OCI-LY7 (cell line): ENCODE data around the gene IRF2BP2. TPM values are rescaled to one million over a fixed set of nuclear protein-coding genes. Genes with fewer than 3 reads are reported as not detected.

Experiments used
- BruUV-seq: library from RNA; stranded (reverse); fragments of 400-500 nt; replicated peaks from 2 replicates; lab custom pipeline; 2021; lab: Mats Ljungman, UMichigan
- CTCF ChIA-PET: fragments of 300-600 bp; sonication (Branson Sonifier 250); formaldehyde crosslinking; loops from one replicate; lab custom pipeline; 2022; ENCODE audit warnings: antibody characterized with exemption; ENCODE audit not compliant: unreplicated experiment; lab: Charles Lee
- POLR2A ChIA-PET: fragments of 300-600 bp; sonication (Branson Sonifier 250); formaldehyde crosslinking; loops from one replicate; lab custom pipeline; 2022; ENCODE audit warnings: antibody characterized with exemption; lab: Charles Lee
- DNase-seq: peaks from one replicate; pipeline ENCODE4 v3.0.0-alpha.2; 2015; ENCODE audit warnings: low spot score
- H2AFZ ChIP-seq: fragments of 200-600 bp; sonication (generic), shearing (Covaris generic); 2 replicates; pipeline ENCODE4 v1.6.1; 2014; ENCODE audit warnings: mild to moderate bottlenecking, antibody characterized with exemption, low read length, moderate library complexity
- H3K27ac ChIP-seq: fragments of 200-600 bp; sonication (generic); 2 replicates; pipeline ENCODE4 v1.5.1; 2014; ENCODE audit warnings: mixed run types, low read depth, mild to moderate bottlenecking, moderate library complexity, low read length, inconsistent platforms; ENCODE audit not compliant: poor library complexity, severe bottlenecking
- H3K36me3 ChIP-seq: fragments of 200-600 bp; sonication (generic); 2 replicates; pipeline ENCODE4 v1.6.1; 2014; ENCODE audit warnings: mild to moderate bottlenecking, antibody characterized with exemption, low read length, moderate library complexity, mixed read lengths; ENCODE audit not compliant: insufficient read depth
- H3K4me1 ChIP-seq: fragments of 200-600 bp; sonication (generic); 2 replicates; pipeline ENCODE4 v1.5.1; 2014; ENCODE audit warnings: mild to moderate bottlenecking, low read length; ENCODE audit not compliant: insufficient read depth, poor library complexity, severe bottlenecking
- H3K4me2 ChIP-seq: fragments of 200-600 bp; sonication (generic); 2 replicates; pipeline ENCODE4 v1.6.1; 2014; ENCODE audit warnings: mild to moderate bottlenecking, low read length
- H3K4me3 ChIP-seq: fragments of 200-600 bp; sonication (generic); 2 replicates; pipeline ENCODE4 v1.5.1; 2014; ENCODE audit warnings: mild to moderate bottlenecking, low read depth, low read length; ENCODE audit not compliant: poor library complexity, severe bottlenecking
- H3K79me2 ChIP-seq: fragments of 200-600 bp; sonication (generic); 2 replicates; pipeline ENCODE4 v1.6.1; 2016; ENCODE audit warnings: low read depth, mild to moderate bottlenecking, low read length, moderate library complexity, mixed read lengths; ENCODE audit not compliant: insufficient read depth
- H3K9me2 ChIP-seq: fragments of 200-600 bp; sonication (generic); 2 replicates; pipeline ENCODE4 v1.6.1; 2016; ENCODE audit warnings: mild to moderate bottlenecking, low read length, mixed read lengths; ENCODE audit not compliant: insufficient read depth
- H3K9me3 ChIP-seq: fragments of 200-600 bp; sonication (generic); 2 replicates; pipeline ENCODE4 v1.6.1; 2014; ENCODE audit warnings: mild to moderate bottlenecking, mixed run types, low read length, mixed read lengths
- H4K20me1 ChIP-seq: fragments of 200-600 bp; sonication (generic); 2 replicates; pipeline ENCODE4 v1.6.1; 2014; ENCODE audit warnings: mild to moderate bottlenecking, antibody characterized with exemption, low read length, moderate library complexity, mixed read lengths; ENCODE audit not compliant: insufficient read depth
- CTCF ChIP-seq: fragments of 200-600 bp; sonication (generic); conservative IDR thresholded peaks from 2 replicates; pipeline ENCODE4 v1.5.1; 2014; ENCODE audit warnings: mild to moderate bottlenecking, antibody characterized with exemption, low read length, moderate library complexity, mixed read lengths
- EZH2phosphoT487 ChIP-seq: fragments of 200-600 bp; sonication (generic); IDR thresholded peaks from 2 replicates; pipeline ENCODE4 v1.6.1; 2018; ENCODE audit warnings: low read depth, borderline replicate concordance, mild to moderate bottlenecking, mixed run types, antibody characterized with exemption, low read length, moderate library complexity, mixed read lengths
- intact Hi-C: fragments of 100-400 bp; cut with micrococcal nuclease; formaldehyde crosslinking; loops from one replicate; pipeline ENCODE4 v1.10.0; 2022; ENCODE audit not compliant: unreplicated experiment
- total RNA-seq, 2 experiments: library from RNA; depleted of rRNA in 1 of 2; stranded (reverse); fragments of >200 nt in 1 of 2; shearing (Covaris generic) in 1 of 2; gene quantifications; 2 replicates each; pipeline ENCODE4 v1.2.3, GENCODE V29; 2014 to 2022

Gene IRF2BP2
- total RNA-seq, 2 experiments from 2014 or later: 40.6 to 65.9 TPM

- ChIA-PET POLR2A (no interaction called here), CTCF (interaction anchor here (0.6 kb wide), 1 partner anchor 10 kb away, joined by 3 read pairs; no protein-coding TSS in a partner anchor)
- no TSS peak for BruUV-seq
- Histone ChIP-seq H2AFZ (no peak overlapping the region), H4K20me1 (no peaks in the 10 kb centered on the region), H3K4me1 (no peaks in the 10 kb centered on the region), H3K4me2 (no peak overlapping the region), H3K9me2 (no peaks in the 10 kb centered on the region), H3K27ac (no peak overlapping the region), H3K4me3 (no peak overlapping the region), H3K9me3 (no peaks in the 10 kb centered on the region), H3K79me2 (no peaks in the 10 kb centered on the region), H3K36me3 (no peaks in the 10 kb centered on the region)
- intact Hi-C loops: no loop called here
- DNase-seq: no peak
- TF ChIP-seq CTCF: no peak
- TF ChIP-seq EZH2phosphoT487: no peak
These were observed 38.3 kb downstream of the IRF2BP2 start for GRCh38 chr1:234571702-234572101.

GRCh38 chr1:234570329-234571120, 39.5 kb downstream of the IRF2BP2 start:
- ChIA-PET CTCF (interaction anchor here (0.6 kb wide), 1 partner anchor 41 kb away, joined by 3 read pairs; no protein-coding TSS in a partner anchor), POLR2A (no interaction called here)
- Histone ChIP-seq H4K20me1 (no peaks in the 10 kb centered on the region), H3K79me2 (no peaks in the 10 kb centered on the region), H3K9me3 (no peaks in the 10 kb centered on the region), H3K9me2 (no peaks in the 10 kb centered on the region), H2AFZ (no peak overlapping the region), H3K4me2 (no peak overlapping the region), H3K4me1 (no peaks in the 10 kb centered on the region), H3K4me3 (no peak overlapping the region), H3K27ac (no peak overlapping the region), H3K36me3 (no peaks in the 10 kb centered on the region)
- no peak for DNase-seq
- intact Hi-C loops: no loop called here
- TF ChIP-seq EZH2phosphoT487 (no peak), CTCF (no peak)
- BruUV-seq: no TSS peak

GRCh38 chr1:234568345-234568744, 41.6 kb downstream of the IRF2BP2 start:
- H3K27ac ChIP-seq: no peak overlapping the region
- intact Hi-C loops: no loop called here
- no peaks in the 10 kb centered on the region for H3K36me3 ChIP-seq
- no peaks in the 10 kb centered on the region for H3K79me2 ChIP-seq
- no peak for DNase-seq
- H3K9me2 ChIP-seq: no peaks in the 10 kb centered on the region
- H4K20me1 ChIP-seq: no peaks in the 10 kb centered on the region
- no TSS peak for BruUV-seq
- no peak overlapping the region for H2AFZ ChIP-seq
- H3K9me3 ChIP-seq: no peaks in the 10 kb centered on the region
- TF ChIP-seq CTCF (no peak), EZH2phosphoT487 (no peak)
- ChIA-PET CTCF (no interaction called here), POLR2A (no interaction called here)
- no peak overlapping the region for H3K4me3 ChIP-seq
- no peaks in the 10 kb centered on the region for H3K4me1 ChIP-seq
- no peak overlapping the region for H3K4me2 ChIP-seq
